Body of pancreas (tissue), 4 donors: Measurements from ENCODE around the gene SPPL2A.

Experiments used
- CTCF ChIP-seq, 7 experiments: fragments of 450-650 bp in 4 of 7; fragments of 200-600 bp in 3 of 7; sonication (generic) in 3 of 7; IDR thresholded peaks; one replicate each; pipeline ENCODE4 v1.5.1; 2016 to 2019; ENCODE audit warnings: antibody characterized with exemption in 7 of 7
- POLR2A ChIP-seq, 3 donors: fragments of 450-650 bp; IDR thresholded peaks; one replicate each; pipeline ENCODE4 v1.6.1; 2016; ENCODE audit warnings: antibody characterized with exemption in 3 of 3, mild to moderate bottlenecking in 2 of 3

- TF ChIP-seq POLR2A (IDR thresholded peaks at IDR 0.05) (no peak), CTCF (IDR thresholded peaks at IDR 0.05) (peak; percentile 56 to 93 (median 72))
Observed at GRCh38 chr15:50675535-50676144, 89.9 kb downstream of the SPPL2A start.
